GM11168 (cell line): ENCODE results near the gene PRKCE.

Source experiments
- in situ Hi-C: fragments of 300-500 bp; cut with MboI; formaldehyde crosslinking; loops from one replicate; pipeline ENCODE4 v1.12.0; 2022; ENCODE audit warnings: low sequenced_read_pairs; ENCODE audit not compliant: unreplicated experiment

Gene PRKCE

DNA sequence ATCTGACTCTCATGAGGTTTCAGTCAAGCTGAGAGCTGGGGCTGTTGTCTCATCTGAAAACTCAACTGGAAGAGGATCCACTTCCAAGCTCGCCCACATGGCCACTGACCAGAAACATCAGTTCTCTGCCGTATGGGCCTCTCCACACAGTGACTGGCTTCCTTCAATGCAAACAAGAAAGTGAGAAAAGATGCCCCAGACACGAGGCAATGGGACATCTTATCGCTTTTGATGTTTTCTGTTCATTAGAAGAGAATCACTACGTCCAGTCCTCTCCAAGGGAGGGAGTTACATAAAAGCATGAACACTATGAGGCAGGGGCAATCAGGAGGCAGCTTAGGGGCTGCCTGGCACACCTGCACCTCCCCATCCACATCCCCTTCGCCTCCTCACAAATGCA is 338.7 kb downstream of the PRKCE start:
- in situ Hi-C loops: no loop called here

DNA sequence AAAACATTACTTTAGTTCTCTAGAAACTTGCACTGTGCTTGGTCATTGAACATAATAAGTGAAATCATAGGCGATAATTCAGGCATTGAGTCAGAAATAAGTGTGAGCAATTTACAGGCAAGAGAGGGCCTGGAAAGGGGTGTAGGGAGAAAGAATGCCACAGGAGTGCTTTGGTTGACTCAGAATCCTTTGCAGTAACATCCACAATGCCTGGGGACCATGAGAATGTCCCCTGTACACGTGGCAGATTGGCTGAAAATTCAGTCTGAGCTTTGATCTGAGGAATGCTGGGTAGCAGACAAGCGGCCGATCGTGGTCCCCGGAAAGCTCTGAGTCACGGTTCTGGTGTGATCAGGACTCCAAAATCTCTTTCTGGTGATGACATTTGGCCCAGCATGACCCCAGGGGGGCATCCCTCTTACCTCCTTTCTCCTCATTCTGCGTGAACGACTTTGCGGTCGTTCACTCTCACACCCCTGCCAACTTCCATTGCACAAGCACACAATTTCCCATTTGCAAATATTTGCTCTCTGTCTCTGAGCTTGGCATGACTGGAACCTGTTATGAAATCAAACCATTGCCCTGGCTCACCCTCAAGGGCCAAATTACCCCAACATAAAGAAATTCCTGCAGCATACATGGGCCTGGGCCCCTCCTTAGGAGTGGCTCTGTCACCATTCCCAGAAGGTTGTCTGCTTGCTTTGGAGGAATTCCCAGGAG is 340.7 kb downstream of the PRKCE start:
- in situ Hi-C loops: no loop called here

DNA sequence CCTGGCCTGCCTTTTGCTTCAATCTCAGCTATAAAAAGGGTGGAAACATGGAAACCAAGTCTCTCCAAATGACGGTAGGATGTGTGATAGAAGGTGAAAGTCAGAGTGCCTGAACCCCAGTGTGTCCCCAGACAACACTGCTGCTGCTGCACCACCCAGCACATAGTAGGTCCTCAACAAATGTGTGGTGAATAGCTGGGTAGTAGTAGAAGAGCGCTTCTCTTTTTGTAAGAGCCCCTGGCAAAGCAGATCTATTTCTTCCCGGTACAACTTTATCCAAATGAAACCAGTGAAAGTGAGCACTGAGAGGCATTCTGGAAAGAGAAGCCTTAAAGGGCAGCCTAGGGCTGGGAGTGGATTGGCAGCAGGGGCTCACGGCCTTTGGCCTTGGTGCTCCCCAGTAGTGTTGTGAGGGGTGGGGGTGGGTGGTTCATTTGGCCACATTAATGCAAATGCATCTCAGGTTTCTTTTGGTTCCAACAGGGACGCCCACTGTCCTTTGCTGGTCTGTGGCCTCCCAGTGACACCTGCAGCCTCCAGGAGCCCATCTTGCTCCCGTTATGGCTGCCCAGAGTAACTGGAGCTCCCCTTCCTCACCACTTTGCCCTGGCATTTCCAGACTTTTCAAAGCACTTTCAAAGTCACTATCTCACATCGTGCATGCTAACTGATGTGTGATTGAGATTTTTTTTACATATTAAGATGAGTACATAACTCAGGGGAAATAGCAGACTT is 341.4 kb downstream of the PRKCE start:
- in situ Hi-C loops: no loop called here

DNA sequence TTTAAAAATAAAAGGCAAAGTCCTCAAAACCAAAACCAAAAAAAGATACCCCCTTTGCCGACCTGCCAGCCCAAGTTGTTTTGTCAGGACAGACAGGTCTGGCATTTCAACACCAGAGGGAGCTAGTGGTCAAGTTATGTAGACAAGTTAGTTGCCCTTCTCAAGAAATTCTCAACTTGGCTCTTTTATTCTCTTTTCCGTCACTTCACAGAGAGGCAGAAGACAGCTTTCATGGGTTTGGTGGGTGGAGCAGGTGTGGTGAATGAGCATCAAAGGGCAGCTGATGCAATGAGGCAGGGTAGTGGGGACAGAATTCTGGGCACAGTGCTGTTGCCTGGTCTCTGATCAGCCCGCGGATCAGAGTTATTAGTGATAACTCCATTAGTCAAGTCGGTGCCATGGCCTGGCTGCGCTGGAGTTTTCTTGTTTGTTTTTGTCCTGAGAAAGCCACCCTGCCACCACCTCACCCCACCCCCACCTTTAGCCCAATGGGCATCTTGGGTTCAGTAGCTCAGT is 342.1 kb downstream of the PRKCE start:
- in situ Hi-C loops: no loop called here

DNA sequence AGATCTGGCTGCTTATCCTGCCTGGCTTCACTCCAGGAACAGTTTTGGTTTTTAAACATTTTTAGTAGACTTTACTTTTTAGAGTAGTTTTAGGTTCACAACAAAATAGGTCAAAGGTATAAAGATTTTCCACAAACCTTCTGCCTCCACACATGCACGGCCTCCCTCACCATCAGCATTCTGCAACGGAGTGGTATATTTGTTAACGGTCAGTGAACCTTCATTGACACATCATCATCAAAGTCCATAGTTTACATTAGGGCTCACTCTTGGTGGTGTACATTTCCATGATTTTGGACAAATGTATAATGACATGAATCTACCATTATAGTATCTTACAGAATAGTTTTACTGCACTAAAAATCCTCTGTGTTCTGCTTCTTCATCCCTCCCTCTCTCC is 342.6 kb downstream of the PRKCE start:
- in situ Hi-C loops: no loop called here

DNA sequence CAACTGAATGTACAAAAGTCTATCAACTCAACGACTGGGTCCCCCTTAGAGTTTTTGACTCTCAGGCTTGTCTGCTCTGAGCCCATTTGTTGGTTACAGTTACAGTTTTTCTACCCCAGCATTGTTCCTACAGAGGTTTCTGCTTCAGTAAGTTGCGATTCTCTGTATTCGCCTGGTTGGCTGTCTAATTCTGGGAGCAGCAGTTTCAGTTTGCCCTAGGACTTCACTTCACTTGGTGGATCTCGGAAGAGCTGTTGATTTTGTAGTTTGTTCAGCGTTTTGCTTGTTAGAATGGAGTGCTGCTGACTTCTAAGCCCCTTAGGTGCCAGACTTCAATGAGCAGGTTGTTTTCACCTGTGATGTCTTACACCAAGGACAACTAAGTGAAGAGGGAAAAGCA is 349.2 kb downstream of the PRKCE start:
- in situ Hi-C loops: loop anchor here (25.0 kb wide), 2 partner anchors 362 to 662 kb away; no protein-coding TSS in a partner anchor

DNA sequence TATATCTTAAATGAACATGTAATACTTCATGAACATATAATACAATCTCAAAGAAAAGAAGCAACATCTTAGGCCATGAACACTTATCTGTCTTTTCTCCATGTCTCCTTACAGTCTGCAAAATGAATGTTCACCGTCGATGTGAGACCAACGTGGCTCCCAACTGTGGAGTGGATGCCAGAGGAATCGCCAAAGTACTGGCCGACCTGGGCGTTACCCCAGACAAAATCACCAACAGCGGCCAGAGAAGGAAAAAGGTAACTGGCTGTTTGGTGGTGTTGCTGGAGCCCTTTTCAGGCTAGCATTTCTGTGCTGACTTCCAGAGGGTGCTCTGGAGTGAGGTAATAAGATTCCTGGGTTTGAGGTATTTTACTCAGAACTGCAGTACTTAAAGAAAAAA is 349.8 kb downstream of the PRKCE start:
- in situ Hi-C loops: loop anchor here (25.0 kb wide), 2 partner anchors 361 to 661 kb away; no protein-coding TSS in a partner anchor

DNA sequence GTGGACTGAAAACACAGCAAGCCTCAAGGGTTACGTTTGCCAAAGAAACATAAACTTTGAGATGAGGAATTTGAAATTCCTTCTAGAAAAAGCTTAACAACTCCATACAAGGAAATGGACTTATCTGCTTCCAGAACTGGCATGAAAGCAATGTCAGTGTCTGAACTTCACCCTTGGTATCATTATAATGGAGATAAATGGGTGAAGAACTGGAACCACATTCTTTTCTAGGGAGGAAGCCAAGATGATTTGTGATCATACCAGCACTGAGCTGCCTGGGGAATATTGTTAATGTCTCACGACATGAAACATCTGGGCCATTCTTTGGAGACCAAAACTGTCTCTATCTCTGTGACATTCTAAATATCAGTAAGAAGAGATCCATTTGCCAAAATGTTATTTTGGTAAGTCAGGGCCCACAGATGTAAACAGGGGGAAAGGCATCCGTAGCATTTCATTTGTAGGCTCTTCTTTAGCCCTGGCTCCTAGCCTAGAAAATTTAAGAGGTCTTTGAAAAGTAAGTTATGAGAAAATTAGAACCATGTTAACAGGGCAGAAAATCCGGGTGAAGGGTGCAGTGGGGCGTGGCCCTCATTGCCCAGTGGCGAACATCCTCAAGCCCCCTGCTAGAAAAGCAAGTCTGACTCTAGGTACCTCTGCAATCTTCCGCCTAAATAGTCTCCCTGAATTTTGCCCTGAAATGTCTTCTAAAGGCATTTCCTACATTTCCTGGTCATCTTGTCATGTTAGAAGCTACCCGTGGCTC is 350.4 kb downstream of the PRKCE start:
- in situ Hi-C loops: loop anchor here (25.0 kb wide), 2 partner anchors 360 to 660 kb away; no protein-coding TSS in a partner anchor

DNA sequence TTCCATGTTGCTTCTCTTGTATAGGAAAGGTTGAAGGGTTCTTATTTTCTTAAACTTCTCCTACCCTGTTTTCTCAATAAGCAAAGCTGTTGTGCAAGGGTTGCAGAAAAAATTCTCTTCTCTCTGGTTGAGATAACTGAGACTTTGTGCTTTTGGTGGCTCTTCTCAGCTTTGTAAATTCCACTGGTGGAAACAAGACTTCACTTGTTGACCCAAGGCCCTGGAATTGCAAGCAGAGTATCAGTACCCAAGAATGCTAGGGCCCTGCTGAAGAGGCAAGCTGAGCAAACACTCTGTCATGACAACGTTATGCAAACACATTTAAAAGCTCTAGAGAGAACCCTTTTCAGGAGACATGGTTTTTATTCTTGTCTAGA is 351.0 kb downstream of the PRKCE start:
- in situ Hi-C loops: loop anchor here (25.0 kb wide), 2 partner anchors 360 to 660 kb away; no protein-coding TSS in a partner anchor

DNA sequence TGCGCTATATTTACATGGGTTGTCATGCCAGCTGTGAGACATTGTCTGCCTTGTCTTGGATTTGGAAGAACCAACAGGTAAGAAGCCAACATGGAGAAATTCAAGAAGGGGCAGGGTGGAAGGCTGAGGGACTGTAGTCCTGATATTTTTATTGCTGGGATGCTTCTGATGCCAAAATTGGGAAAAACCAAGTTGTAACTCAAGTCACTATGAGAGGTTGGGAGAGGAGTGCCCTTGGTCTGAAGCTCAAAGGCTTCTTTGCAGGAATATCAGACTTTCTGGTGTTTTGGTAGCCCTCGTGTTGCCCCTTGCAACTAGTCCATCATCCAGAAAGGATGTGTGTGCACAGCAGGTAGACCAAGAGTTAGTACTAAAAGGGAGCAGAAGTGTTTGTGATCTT is 351.5 kb downstream of the PRKCE start:
- in situ Hi-C loops: loop anchor here (25.0 kb wide), 2 partner anchors 359 to 659 kb away; no protein-coding TSS in a partner anchor

DNA sequence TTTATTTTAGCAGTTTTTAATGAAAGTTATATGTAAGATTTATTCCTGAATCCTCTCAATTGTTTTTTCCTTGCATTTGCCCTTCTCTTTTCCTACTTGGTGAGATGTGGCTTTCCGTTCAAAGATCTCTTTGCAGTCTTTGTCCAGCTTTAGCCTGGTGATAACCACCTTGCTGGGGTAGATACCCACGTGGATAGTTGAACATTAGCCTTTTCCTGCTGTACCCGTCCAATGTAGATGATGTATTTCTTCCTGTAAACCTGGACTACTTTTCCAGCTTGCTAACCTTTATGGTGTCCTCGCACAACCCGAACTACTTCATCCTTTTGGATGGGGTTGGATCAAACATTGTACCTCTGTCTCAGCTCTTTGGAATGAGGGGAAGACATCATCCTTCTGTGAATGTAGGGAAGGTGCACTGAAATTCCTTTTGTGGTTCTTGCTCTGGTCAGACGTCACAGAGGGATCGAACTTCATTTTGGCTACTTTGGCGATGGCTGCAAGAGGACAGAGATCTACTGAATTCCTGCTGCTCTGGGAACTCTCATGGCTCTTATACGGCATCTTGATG is 352.5 kb downstream of the PRKCE start:
- in situ Hi-C loops: loop anchor here (25.0 kb wide), 2 partner anchors 358 to 658 kb away; no protein-coding TSS in a partner anchor

DNA sequence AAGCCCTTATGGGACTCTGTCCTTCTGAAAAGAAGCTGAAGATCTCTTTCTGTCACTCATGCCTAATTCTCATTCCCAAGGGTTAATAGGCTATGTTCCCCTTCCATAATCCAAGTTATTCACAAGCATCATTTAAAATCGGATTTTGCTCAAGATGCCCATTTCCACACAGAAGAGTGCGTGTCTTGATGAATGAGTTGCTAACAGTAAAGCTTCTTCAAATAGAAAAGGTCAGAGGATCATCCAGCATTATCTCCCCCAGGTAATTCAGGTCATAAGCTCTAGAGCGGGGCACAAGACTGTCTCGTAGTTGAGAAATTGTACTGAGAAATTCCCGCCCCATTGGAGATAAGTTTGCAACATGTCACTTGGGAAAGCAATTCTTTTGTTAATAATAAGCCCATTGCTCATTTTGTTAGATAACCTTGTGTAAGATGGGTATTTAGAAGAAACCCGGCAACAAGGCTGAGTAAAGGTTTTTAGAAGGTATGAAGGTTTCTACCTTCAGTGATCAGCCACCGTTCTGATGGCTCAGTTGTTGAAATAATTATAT is 355.1 kb downstream of the PRKCE start:
- in situ Hi-C loops: loop anchor here (25.0 kb wide), 2 partner anchors 356 to 656 kb away; no protein-coding TSS in a partner anchor

DNA sequence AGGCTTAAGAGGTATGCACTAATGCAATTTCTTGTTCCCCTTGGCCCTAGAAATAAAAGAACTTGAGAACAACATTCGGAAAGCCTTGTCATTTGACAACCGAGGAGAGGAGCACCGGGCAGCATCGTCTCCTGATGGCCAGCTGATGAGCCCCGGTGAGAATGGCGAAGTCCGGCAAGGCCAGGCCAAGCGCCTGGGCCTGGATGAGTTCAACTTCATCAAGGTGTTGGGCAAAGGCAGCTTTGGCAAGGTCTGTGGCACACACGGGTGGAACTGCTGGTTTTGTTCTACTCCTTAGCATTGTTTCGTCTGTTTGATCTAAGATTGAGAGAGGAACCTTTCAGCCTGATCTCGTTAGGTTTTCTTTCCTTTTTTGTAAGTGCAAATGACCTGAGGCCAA is 355.9 kb downstream of the PRKCE start:
- in situ Hi-C loops: loop anchor here (25.0 kb wide), 2 partner anchors 355 to 655 kb away; no protein-coding TSS in a partner anchor

DNA sequence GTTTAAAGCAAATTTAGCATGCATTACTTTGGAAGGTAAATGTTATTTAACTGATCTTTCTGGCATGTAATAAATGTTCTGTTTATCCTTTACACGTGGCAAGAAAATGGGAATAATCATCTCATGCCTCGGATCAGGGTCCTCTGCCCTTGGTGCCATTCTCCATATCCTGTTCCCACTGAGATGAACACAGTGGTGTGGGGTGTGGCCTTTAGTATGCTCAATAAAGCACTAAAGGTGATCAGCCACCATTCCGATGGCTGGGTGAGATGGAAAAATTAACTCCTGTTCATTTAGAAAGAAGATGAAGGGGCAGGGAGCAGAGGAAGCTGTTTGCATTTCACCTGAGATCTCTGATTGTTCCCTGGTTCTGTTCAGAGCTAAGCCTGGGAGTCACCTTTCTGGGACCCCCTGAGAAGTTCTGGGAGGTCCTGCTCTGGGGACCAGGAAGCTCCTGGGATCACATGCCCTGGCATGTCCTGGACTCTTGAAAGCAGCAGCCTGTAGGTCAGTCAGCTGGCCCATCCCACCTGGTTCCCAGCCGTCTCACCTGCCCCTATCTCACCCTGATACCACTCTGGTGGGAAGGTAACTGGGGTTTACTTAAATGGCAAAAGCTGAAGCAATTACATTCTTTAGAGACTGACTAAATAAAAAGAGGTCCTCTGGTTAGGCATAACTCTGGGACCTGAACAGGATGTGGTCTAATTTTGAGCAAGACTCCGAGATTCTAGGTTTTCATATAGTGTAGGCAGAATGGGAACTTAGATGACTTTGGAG is 356.8 kb downstream of the PRKCE start:
- in situ Hi-C loops: loop anchor here (25.0 kb wide), 2 partner anchors 354 to 654 kb away; no protein-coding TSS in a partner anchor

DNA sequence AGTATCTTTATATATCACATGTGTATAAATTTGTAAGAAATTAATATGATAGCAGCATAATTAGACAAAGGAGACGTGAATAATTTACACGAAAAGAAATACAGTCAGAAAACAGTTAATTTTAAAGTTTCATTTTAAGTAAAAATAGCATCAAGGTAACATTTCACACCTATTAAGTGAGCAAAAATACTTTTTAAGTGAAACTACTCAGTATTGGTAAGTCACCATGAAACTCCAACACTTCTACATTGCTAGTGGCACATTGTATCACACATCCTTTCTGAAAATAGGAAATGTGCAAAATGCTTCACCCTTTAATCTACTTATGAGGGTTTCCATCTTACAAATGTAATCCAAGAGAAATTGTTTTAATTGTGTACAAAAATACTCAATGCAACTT is 357.8 kb downstream of the PRKCE start:
- in situ Hi-C loops: loop anchor here (25.0 kb wide), 2 partner anchors 353 to 653 kb away; no protein-coding TSS in a partner anchor

DNA sequence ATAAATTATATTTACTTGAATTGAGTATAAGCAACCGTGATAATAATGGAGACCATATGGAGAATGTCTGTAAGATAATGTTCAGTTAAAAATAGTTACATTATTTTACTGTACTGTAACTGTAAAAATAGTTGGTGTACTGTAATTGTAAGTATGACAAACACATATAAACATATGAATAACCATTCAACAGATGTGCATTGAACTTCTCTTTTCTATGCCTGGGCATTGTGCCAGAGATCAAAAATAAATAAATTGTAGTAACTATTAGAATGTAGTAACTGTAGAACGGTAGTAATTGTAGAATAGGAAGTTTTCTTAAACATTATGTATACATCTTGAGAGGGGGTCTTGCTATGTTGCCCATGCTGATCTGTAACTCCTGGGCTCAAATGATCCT is 358.3 kb downstream of the PRKCE start:
- in situ Hi-C loops: loop anchor here (25.0 kb wide), 2 partner anchors 353 to 653 kb away; no protein-coding TSS in a partner anchor

DNA sequence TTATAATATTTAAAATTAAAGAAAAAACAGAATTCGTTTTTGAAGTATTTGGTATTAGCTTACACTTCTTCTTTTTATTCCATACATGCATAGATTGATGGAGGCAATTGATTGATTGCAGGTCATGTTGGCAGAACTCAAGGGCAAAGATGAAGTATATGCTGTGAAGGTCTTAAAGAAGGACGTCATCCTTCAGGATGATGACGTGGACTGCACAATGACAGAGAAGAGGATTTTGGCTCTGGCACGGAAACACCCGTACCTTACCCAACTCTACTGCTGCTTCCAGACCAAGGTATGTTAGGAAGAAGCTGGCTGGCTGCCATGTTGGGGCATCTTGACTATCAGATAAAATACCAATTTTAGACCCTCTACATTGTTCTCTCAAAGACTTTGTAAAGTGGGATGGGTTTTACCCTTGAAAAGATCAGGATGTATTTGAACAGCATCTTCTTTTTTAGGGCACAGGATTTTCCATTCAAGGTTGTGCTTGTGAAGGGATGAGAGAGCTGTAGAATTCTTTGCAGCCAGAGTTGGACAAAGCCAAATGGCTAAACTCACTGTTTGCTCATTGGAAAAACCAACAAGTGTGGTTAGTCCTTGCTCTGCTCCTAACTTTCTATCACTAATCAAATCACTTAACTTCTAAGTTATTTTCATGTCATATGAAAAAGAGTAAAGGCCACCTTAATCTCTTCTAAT is 358.9 kb downstream of the PRKCE start:
- in situ Hi-C loops: loop anchor here (25.0 kb wide), 2 partner anchors 352 to 652 kb away; no protein-coding TSS in a partner anchor

DNA sequence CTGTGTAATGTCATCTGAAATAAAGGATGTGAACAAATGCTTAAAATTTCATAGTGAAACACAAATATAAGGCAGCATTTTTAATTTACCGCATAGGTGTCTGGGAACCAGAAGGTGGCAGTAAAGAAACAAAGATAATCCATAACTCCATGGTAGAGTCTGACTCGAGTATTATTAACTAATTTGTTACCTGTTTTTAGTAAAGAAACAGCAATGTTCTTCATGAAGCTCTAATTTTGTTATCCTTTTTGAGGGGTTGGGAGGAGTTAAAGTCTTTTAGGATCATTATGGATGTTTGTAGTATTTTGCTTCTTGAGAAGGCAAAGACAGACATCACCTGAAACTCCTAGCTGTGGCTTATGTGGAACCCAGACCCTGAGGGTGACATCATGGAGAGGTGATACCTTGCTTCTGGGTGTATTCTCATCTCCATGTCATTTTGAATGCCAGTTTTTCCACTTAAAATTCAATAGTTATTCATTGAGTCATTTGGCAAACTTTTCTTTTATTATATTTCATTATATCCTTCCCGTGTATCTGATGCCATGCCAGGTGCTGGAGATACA is 359.5 kb downstream of the PRKCE start:
- in situ Hi-C loops: loop anchor here (25.0 kb wide), 2 partner anchors 351 to 651 kb away; no protein-coding TSS in a partner anchor
